Endothelial cell of umbilical vein (primary cell): Measurements from ENCODE around the gene LIN7B.

Source experiments
- EZH2 ChIP-seq: IDR thresholded peaks from 2 replicates; pipeline ENCODE4 v1.6.1; 2012; ENCODE audit warnings: borderline replicate concordance, low read depth, mild to moderate bottlenecking, moderate library complexity, low read length, inconsistent platforms; ENCODE audit not compliant: severe bottlenecking
- GATA2 ChIP-seq: IDR thresholded peaks from 2 replicates; pipeline ENCODE4 v1.7.0; 2011; ENCODE audit warnings: low read depth, mild to moderate bottlenecking, moderate library complexity, mixed read lengths, low read length; ENCODE audit not compliant: insufficient read length, insufficient read depth
- JUN ChIP-seq: IDR thresholded peaks from 2 replicates; pipeline ENCODE4 v1.6.1; 2011; ENCODE audit warnings: borderline replicate concordance, low read depth; ENCODE audit not compliant: insufficient read length, insufficient read depth
- POLR2A ChIP-seq: IDR thresholded peaks from 2 replicates; pipeline ENCODE4 v1.6.1; 2012; ENCODE audit warnings: low read depth, mild to moderate bottlenecking, control low read depth, low read length
- TF ChIP-seq, protein P1 (sequence below), 2 donors: IDR thresholded peaks; 1 replicate in 1 of 2; 2 replicates in 1 of 2; pipeline ENCODE4 v1.5.1; 2011; ENCODE audit warnings: low read length in 2 of 2, mild to moderate bottlenecking in 2 of 2, moderate library complexity in 2 of 2, control low read depth in 1 of 2, inconsistent platforms in 1 of 2, low read depth in 1 of 2; ENCODE audit not compliant: insufficient read depth in 1 of 2; ENCODE audit errors: extremely low read depth in 1 of 2

DNA sequence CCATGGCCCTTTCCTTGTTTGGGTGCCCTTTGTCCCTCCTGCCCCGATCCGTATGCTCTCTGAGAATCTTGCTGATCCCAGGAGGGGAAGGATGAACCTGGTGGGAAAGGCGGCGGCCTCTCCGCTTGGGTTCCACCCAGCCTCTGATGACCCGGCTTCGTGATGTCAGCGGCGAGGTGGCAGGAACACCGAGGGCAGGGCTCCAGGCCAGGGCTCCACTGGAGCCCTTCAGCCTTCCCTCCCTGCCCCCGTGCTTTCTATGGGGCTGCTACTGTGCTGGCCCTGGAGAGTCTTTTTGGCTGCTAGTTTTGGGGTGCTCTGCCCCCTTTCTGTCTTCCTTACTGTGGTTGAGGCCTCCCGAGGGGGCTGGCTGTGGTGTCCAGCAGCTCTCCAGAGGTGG lies 11.9 kb upstream of the LIN7B start:
- TF ChIP-seq EZH2, result no peak
- TF ChIP-seq, protein P1, sequence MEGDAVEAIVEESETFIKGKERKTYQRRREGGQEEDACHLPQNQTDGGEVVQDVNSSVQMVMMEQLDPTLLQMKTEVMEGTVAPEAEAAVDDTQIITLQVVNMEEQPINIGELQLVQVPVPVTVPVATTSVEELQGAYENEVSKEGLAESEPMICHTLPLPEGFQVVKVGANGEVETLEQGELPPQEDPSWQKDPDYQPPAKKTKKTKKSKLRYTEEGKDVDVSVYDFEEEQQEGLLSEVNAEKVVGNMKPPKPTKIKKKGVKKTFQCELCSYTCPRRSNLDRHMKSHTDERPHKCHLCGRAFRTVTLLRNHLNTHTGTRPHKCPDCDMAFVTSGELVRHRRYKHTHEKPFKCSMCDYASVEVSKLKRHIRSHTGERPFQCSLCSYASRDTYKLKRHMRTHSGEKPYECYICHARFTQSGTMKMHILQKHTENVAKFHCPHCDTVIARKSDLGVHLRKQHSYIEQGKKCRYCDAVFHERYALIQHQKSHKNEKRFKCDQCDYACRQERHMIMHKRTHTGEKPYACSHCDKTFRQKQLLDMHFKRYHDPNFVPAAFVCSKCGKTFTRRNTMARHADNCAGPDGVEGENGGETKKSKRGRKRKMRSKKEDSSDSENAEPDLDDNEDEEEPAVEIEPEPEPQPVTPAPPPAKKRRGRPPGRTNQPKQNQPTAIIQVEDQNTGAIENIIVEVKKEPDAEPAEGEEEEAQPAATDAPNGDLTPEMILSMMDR (IDR thresholded peaks at IDR 0.05; ENCODE audit: extremely low read depth in 1 of 2, insufficient read depth in 1 of 2, low read depth in 1 of 2, low read length in 2 of 2), result no peak
- no peak for TF ChIP-seq POLR2A
- no peak for TF ChIP-seq JUN
- TF ChIP-seq GATA2, result no peak
